HCEC 1CT (cell line): ENCODE data around the gene SIPA1L3.
"Not testable (repeated sequence)": the region's sequence is repeated elsewhere in the genome, so short reads cannot be mapped to it uniquely, and the experiment has no call there.

Experiments used
- DNase-seq: peaks from one replicate; pipeline ENCODE4 v3.0.0-alpha.2; 2017

SIPA1L3 gene

GRCh38 chr19:37909661-37910199, 2.7 kb downstream of the SIPA1L3 start:
- DNase-seq: no peak

DNA sequence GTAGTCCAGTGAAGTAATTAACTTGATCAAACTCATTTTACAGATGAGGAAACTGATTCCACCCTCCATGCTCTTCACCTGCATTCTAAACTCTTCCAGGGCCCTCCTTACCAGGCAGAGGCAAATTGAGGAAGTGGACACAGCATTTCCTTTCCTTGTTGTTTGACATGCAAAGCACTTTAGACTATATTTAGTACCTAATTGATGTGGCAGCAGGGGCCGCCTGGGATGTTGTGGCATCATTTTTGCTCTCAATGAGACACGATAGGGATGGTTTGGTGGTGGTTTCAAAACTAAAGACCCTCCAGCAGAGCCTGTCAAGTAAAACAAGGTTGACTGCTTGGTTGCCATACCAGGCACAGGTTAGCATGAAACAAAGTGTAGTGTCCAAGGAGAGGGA, 7.9 kb downstream of the SIPA1L3 start:
- no peak for DNase-seq

DNA sequence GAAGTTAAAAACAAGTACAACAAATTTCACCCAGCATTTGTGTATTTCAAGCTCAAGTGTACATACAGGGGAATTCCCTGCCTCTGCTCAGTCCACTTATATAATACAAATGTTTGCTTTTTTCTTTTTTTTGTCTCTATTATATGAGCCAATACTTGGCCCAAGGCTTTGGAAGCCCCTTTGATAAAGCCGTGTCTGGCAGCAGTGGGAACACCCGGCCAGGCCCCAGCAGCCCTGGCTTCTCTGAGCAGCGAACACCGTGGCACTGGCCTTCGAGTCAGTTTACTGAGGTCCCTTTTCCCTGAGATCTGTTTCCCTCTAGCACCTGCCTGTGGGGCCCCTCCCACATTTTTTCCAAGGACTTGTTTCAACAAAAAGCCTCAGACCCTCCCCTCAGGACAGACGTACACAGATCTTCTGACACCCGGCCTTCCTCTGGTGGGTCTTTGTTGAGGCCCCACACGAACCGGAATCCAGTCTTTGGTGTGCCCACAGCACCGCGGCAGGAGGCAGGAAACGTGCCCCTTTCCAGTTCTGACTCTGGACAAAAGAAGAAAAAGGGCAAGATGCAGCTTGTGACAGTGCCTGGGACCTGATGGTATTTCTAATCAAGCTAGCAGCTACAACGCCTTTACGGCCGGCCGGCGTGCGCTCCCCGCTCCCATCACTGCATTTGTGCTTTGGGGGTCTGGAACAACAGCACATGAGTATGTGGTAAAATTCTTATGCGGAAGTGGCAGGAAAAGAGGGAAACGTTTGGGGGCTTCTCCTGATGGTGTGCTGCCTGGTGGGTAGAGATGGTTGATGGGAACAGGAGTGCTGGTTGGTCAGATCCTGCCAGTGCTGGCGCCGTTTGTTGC, 13.8 kb downstream of the SIPA1L3 start:
- no peak for DNase-seq

- not testable (repeated sequence) for DNase-seq
These were observed 17.6 kb downstream of the SIPA1L3 start for GRCh38 chr19:37924573-37924972.

- no peak for DNase-seq
These were observed 18.2 kb downstream of the SIPA1L3 start for GRCh38 chr19:37925212-37925611.

GRCh38 chr19:37926255-37926654, 19.2 kb downstream of the SIPA1L3 start:
- DNase-seq: no peak

DNA sequence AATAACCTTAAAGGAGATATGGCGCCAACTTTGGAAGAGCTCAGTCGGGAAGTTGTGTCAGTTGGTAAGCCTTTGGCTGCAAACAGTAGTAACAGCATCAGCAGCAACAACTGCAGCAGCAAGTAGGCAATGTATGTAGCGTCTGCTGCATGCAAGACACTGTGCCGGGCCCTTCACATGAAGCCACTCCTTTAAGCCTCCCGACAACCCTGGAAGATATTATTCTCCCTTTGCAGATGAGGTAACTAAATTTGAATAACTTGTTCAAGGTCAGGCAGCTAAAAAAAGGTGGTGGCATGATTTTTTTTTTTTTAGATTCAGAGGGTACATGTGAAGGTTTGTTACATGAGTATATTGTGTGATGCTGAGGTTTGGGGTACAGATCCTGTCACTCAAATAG, 19.7 kb downstream of the SIPA1L3 start:
- DNase-seq: no peak

- DNase-seq: no peak
These were observed 21.7 kb downstream of the SIPA1L3 start for GRCh38 chr19:37928527-37929286.

DNA sequence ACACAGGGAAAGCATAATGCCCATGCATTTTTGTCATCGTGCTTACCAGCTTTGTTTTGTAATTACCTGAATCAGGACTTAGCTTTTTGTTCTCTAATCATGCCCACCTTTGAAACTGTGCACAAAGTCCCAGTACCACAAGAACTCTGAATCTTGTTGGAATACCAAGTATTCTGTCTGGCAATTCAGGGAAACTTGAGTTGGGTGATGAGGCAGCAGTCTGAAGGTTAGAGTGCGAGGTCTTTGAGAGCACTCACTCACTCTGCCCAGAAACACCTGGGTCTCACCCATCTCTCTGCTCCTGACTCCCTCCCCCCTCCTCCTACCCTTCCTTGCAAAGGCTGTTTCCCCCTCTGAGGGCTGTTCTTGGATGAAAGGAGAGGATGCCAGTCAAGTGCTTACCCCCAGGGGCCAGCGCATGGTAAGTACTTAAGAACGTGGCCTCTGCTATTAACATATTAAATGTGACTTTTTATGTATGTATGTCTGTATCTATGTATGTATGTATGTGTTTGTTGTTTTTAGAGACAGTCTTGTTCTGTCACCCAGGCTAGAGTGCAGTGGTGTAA, 22.4 kb downstream of the SIPA1L3 start:
- DNase-seq: no peak

GRCh38 chr19:37930416-37930815, 23.4 kb downstream of the SIPA1L3 start:
- DNase-seq: peak; percentile 7

- peak; percentile 45 for DNase-seq
These were observed 25.1 kb downstream of the SIPA1L3 start for GRCh38 chr19:37931881-37932655.

DNA sequence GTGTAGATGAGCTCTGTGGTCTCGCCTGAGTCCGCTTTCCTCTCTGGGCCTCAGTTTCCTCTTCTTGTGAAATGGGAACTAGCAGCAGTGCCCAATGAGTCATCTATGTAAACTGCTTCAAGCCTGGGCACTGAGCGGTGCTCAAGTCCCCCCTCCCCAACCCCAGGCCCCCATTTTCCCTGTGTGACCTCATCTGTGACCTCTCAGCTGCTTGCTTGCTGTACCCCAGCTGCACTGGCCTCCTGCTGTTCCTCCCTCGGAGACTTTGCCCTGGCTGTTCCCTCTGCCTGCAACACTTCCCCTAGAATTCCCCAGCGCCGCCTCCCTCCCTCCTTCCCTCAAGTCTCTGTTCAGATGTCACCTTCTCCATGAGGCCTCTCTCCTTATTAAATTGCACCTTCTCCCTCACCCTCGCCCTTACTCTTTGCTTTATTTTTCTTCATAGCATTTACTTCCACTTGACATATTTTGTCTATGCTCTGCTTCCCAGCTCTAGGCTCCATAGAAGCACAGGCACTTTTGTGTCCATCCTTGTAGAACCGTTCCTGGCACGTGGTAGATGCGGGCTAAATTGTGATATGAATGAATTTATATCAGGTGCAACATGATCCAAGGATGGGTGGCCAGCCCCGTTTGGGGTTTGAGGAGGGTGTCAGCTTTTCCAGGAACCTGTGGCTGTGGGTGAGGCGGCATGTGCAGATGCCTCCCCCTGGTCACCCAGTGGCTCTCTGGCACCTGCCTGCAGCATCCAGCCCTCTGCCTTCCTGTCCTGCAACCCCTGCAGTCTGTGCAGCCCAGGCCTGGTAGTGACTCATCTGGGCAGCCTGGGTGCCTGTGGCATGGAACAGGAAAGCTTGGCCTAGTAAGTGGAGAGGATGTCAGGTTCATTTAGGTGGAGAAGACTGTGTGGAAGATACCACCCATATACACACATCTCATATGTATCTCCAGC, 26.3 kb downstream of the SIPA1L3 start:
- DNase-seq: peak; percentile 23

GRCh38 chr19:37933937-37934358, 26.9 kb downstream of the SIPA1L3 start:
- DNase-seq: no peak

- no peak for DNase-seq
These were observed 28.3 kb downstream of the SIPA1L3 start for GRCh38 chr19:37935341-37935740.

- DNase-seq: no peak
These were observed 29.2 kb downstream of the SIPA1L3 start for GRCh38 chr19:37936166-37936565.

DNA sequence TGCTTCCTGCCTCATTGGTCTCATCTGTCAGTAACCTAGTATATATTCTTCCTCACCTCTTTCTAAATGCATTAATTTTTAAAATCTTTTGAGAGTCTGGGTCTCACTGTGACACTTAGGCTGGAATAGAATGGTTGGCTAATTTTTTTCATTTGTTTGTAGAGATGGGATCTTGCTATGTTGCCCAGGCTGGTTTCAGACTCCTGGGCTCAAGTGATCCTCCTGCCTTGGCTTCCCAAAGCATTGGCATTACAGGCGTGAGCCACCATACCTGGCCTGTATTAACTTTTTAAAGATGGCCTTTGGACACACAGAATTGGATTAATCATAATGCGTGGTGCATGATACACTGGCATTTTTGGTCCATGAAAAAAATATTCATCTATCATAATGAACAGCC, 29.9 kb downstream of the SIPA1L3 start:
- DNase-seq: no peak

DNA sequence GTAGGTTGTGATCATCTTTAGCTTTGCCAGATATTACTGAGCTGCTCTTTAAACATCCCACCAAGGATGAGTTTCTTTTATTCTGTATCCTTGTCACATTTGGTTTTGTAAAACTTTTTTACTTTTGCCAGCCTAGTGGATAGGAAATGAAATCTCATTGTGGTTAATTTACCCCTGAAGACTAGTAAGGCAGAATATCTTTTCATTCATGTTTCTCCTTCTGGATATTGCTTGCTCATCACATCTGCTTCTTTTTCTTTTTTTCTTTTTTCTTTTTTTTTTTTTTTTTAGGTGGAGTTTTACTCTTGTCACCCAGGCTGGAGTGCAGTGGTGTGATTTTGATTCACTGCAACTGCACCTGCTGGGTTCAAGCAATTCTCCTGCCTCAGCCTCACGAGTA, 31.3 kb downstream of the SIPA1L3 start:
- DNase-seq: no peak

DNA sequence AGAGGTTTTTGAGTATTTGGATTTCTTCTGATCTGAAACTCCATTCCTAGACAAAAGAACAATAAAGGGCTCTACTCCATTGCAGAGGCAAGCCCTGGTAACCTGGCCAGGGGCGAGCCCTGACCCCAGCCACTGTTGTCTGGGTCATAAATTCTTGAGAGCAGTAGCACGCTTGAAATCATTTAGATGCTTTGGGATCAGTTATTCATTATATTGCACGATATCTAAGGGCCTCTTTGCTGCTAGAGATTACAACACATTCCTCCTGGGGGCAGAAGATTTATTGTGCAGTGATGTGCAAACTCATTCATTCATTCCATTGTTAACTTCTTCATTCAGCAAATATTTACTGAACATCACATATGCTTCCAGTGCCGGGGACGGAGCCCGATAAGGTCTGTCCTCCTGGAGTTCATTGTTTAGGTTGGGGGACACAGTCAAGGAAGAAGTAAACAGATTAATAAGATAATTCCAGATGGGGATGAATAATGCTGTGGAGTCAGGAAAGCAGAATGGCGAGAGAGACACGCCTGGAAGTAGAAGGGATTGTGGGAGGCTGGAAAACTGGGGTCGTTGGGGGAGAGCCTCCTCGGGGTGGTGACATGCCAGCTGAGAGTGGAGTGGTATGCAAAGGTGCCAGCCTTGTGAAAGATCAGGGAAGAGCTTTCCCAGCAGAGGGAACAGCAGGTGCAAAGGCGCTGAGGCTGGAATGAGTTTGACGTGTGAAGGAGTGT, 34.9 kb downstream of the SIPA1L3 start:
- no peak for DNase-seq

GRCh38 chr19:37942516-37942902, 35.5 kb downstream of the SIPA1L3 start:
- no peak for DNase-seq

GRCh38 chr19:37943480-37943879, 36.5 kb downstream of the SIPA1L3 start:
- DNase-seq: no peak

GRCh38 chr19:37946132-37946531, 39.1 kb downstream of the SIPA1L3 start:
- DNase-seq: no peak
